RWPE2 (cell line): ENCODE results near the gene ZFP69B.

ENCODE experiments used
- ATAC-seq: fragments of 200-7000 bp; cut with Tn5 transposase; 3 replicates; pipeline ENCODE4 v1.9.1; 2021; ENCODE audit warnings: low read depth
- DNase-seq: peaks from one replicate; pipeline ENCODE4 v3.0.0-alpha.2; 2020; ENCODE audit warnings: low spot score
- H3K27ac ChIP-seq: fragments of 450-650 bp; 2 replicates; pipeline ENCODE4 v1.5.1; 2017; ENCODE audit warnings: mild to moderate bottlenecking; ENCODE audit not compliant: poor library complexity, severe bottlenecking
- H3K27me3 ChIP-seq: fragments of 250-450 bp; sonication (Bioruptor Pico); 2 replicates; pipeline ENCODE4 v1.5.1; 2021; ENCODE audit warnings: mild to moderate bottlenecking, moderate library complexity; ENCODE audit not compliant: insufficient read depth, poor library complexity, severe bottlenecking
- H3K36me3 ChIP-seq: fragments of 250-450 bp; sonication (Bioruptor Pico); 2 replicates; pipeline ENCODE4 v1.5.1; 2020; ENCODE audit warnings: low read depth, mild to moderate bottlenecking, moderate library complexity
- H3K4me1 ChIP-seq: fragments of 250-450 bp; sonication (Bioruptor Pico); 2 replicates; pipeline ENCODE4 v1.5.1; 2021; ENCODE audit warnings: mild to moderate bottlenecking, moderate library complexity; ENCODE audit not compliant: insufficient read depth, poor library complexity, severe bottlenecking
- H3K4me3 ChIP-seq: fragments of 250-450 bp; sonication (Bioruptor Pico); 2 replicates; pipeline ENCODE4 v1.5.1; 2021; ENCODE audit warnings: mild to moderate bottlenecking, moderate library complexity; ENCODE audit not compliant: severe bottlenecking
- H3K9me3 ChIP-seq: fragments of 250-450 bp; sonication (Bioruptor Pico); 2 replicates; pipeline ENCODE4 v1.5.1; 2021; ENCODE audit warnings: mild to moderate bottlenecking, moderate library complexity; ENCODE audit not compliant: severe bottlenecking
- TF ChIP-seq, protein P1 (sequence below): fragments of 450-650 bp; IDR thresholded peaks from one replicate; pipeline ENCODE4 v1.5.1; 2017; ENCODE audit warnings: mild to moderate bottlenecking, moderate library complexity; ENCODE audit not compliant: poor library complexity, severe bottlenecking

Gene ZFP69B

DNA sequence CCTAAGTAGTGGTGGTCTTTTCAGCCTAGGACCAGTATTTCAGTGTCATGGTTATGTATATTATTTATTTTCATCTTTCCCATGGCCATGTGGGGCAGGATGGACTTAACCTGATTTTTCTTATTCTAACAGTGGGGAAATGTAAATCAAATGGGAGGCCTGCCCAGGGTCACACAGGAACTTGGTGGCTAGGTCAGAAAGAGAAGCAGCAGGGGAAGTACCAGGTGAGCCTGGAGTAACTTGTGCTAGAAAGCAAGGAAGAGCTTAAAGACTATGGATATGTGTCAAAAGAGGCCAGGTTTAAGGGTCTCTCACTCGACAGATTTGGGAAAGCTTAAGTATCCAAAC lies 936 bp downstream of the ZFP69B start:
- peaks cover 12% of the 10 kb centered on the region for H3K9me3 ChIP-seq
- H3K36me3 ChIP-seq, result peaks cover 12% of the 10 kb centered on the region
- peak overlapping the region; percentile 43 for H3K4me3 ChIP-seq
- DNase-seq, result no peak
- no peaks in the 10 kb centered on the region for H3K27me3 ChIP-seq
- TF ChIP-seq, protein P1, sequence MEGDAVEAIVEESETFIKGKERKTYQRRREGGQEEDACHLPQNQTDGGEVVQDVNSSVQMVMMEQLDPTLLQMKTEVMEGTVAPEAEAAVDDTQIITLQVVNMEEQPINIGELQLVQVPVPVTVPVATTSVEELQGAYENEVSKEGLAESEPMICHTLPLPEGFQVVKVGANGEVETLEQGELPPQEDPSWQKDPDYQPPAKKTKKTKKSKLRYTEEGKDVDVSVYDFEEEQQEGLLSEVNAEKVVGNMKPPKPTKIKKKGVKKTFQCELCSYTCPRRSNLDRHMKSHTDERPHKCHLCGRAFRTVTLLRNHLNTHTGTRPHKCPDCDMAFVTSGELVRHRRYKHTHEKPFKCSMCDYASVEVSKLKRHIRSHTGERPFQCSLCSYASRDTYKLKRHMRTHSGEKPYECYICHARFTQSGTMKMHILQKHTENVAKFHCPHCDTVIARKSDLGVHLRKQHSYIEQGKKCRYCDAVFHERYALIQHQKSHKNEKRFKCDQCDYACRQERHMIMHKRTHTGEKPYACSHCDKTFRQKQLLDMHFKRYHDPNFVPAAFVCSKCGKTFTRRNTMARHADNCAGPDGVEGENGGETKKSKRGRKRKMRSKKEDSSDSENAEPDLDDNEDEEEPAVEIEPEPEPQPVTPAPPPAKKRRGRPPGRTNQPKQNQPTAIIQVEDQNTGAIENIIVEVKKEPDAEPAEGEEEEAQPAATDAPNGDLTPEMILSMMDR, result no peak
- ATAC-seq, result no peak
- peak overlapping the region; percentile 75 for H3K27ac ChIP-seq
- peaks cover 3% of the 10 kb centered on the region for H3K4me1 ChIP-seq

DNA sequence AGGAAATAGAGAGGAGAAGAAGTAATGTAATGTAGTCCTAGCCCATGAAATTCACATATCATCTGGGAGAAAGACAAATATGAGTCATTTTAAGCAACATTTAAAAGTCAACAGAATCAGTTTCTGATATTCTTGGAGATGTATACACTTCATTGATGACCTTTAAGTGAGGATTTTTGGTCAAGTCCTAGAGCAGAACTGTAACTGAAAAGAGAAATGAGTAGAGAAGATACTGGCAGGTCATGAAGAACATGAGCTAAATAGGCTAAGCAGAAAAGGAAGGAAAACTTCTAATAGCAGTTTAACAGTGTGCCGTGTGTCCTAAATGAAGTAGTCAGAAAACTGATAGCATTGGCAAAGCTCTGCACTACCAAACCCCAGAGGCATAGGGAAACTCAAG lies 4.6 kb downstream of the ZFP69B start:
- H3K4me1 ChIP-seq, result peaks cover 3% of the 10 kb centered on the region
- no peak for ATAC-seq
- peaks cover 33% of the 10 kb centered on the region for H3K36me3 ChIP-seq
- H3K27ac ChIP-seq, result no peak overlapping the region
- TF ChIP-seq, protein P1, result no peak
- peaks cover 18% of the 10 kb centered on the region for H3K9me3 ChIP-seq
- H3K4me3 ChIP-seq, result no peak overlapping the region
- no peak for DNase-seq
- no peaks in the 10 kb centered on the region for H3K27me3 ChIP-seq

DNA sequence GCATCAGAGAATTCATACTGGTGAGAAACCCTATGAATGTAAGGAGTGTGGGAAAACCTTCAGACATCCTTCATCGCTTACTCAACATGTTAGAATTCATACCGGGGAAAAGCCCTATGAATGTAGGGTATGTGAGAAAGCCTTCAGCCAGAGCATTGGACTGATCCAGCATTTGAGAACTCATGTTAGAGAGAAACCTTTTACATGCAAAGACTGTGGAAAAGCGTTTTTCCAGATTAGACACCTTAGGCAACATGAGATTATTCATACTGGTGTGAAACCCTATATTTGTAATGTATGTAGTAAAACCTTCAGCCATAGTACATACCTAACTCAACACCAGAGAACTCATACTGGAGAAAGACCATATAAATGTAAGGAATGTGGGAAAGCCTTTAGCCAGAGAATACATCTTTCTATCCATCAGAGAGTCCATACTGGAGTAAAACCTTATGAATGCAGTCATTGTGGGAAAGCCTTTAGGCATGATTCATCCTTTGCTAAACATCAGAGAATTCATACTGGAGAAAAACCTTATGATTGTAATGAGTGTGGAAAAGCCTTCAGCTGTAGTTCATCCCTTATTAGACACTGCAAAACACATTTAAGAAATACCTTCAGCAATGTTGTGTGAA lies 12.8 kb downstream of the ZFP69B start:
- H3K9me3 ChIP-seq, result peaks cover 60% of the 10 kb centered on the region
- no peak for DNase-seq

DNA sequence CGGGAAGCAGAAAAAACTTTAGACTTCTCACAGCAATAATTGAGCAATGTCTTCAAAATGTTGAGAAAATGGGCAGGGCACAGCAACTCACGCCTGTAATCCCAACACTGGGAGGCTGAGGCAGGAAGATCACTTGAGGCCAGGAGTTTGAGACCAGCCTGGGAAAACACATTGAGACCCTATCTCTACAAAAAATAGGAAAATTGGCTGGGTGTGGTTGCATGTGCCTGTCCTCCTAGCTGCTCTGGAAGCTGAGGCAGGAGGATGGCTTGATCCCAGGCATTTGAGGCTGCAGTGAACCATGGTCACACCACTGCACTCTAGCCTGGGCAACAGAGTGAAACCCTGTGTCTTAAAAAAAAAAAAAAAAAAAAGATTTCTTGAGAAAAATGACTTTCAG lies 19.1 kb downstream of the ZFP69B start:
- Histone ChIP-seq H3K4me3 (no peak overlapping the region), H3K4me1 (no peaks in the 10 kb centered on the region), H3K27ac (no peak overlapping the region), H3K9me3 (peaks cover 44% of the 10 kb centered on the region), H3K36me3 (no peaks in the 10 kb centered on the region), H3K27me3 (no peaks in the 10 kb centered on the region)
- DNase-seq (no peak), ATAC-seq (no peak)
- TF ChIP-seq, protein P1, result no peak

More for the DNA sequence above, 12.8 kb downstream of the ZFP69B start:
- ATAC-seq, result no peak
- Histone ChIP-seq H3K27me3 (no peaks in the 10 kb centered on the region), H3K36me3 (peaks cover 32% of the 10 kb centered on the region), H3K4me1 (no peaks in the 10 kb centered on the region), H3K4me3 (no peak overlapping the region), H3K27ac (no peak overlapping the region)
- TF ChIP-seq, protein P1, result no peak

DNA sequence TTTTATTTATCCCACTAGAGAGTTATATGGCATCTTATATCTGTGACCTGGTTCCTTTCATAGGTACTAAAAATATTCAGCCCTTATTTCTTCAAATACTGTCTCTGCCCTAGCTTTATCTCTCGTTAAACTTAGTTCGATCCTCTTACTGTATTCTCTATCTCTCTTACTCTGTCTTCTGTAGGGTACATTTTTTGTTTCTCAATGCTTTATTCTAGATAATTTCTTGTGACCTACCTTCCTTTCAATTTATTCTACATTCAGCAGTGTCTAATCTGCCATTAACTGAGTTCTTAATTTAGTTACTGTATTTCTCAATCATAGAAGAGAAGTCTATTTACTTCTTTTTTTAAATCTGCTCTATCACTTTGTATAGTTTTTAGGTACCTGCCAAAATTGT lies 25.0 kb downstream of the ZFP69B start:
- TF ChIP-seq, protein P1, result no peak
- ATAC-seq, result no peak
- no peak for DNase-seq
- Histone ChIP-seq H3K4me1 (no peaks in the 10 kb centered on the region), H3K4me3 (no peak overlapping the region), H3K27ac (no peak overlapping the region), H3K36me3 (no peaks in the 10 kb centered on the region), H3K9me3 (peaks cover 20% of the 10 kb centered on the region), H3K27me3 (no peaks in the 10 kb centered on the region)
